UCSD-AML1 (cell line): Measurements from ENCODE around the gene NELFB.

ENCODE experiments used
- DNase-seq: peaks from one replicate; lab custom pipeline; 2025; ENCODE audit not compliant: unreplicated experiment; lab: John Stamatoyannopoulos, UW

Gene NELFB

GRCh38 chr9:137313326-137313936, 58.3 kb downstream of the NELFB start:
- no peak for DNase-seq

GRCh38 chr9:137313956-137314560, 58.9 kb downstream of the NELFB start:
- no peak for DNase-seq

GRCh38 chr9:137314561-137315560, 59.7 kb downstream of the NELFB start:
- no peak for DNase-seq

- no peak for DNase-seq
Measured at GRCh38 chr9:137315581-137316011, 60.5 kb downstream of the NELFB start.

GRCh38 chr9:137316012-137316981, 61.2 kb downstream of the NELFB start:
- no peak for DNase-seq

GRCh38 chr9:137317021-137317717, 62.0 kb downstream of the NELFB start:
- no peak for DNase-seq

- DNase-seq: no peak
Measured at GRCh38 chr9:137317718-137318511, 62.8 kb downstream of the NELFB start.

GRCh38 chr9:137318602-137319001, 63.5 kb downstream of the NELFB start:
- DNase-seq: no peak

GRCh38 chr9:137319011-137319738, 64.0 kb downstream of the NELFB start:
- DNase-seq: no peak

- no peak for DNase-seq
Measured at GRCh38 chr9:137319739-137320551, 64.8 kb downstream of the NELFB start.

- peak; percentile 83 for DNase-seq
Measured at GRCh38 chr9:137320555-137321384, 65.6 kb downstream of the NELFB start.

- DNase-seq: no peak
Measured at GRCh38 chr9:137321726-137322361, 66.7 kb downstream of the NELFB start.
